Small intestine (tissue), 16 donors: Measurements from ENCODE around the gene SPRYD7. TPM values are rescaled to one million over a fixed set of nuclear protein-coding genes. Genes with fewer than 3 reads are reported as not detected.

Experiments
- DNase-seq, 2 donors: peaks; one replicate each; pipeline versions ENCODE4 v3.0.0 to v3.0.0-alpha.2; 2013
- FAIRE-seq: peaks from 2 replicates; lab custom pipeline; 2012; peaks lifted over from hg19 to GRCh38; lab: Jason Lieb, UNC
- H3K27ac ChIP-seq, 3 donors: one replicate each; pipeline ENCODE4 v1.5.1; 2013; ENCODE audit warnings: low read length in 2 of 3, mild to moderate bottlenecking in 2 of 3, control low read depth in 1 of 3, inconsistent platforms in 1 of 3, low read depth in 1 of 3, moderate library complexity in 1 of 3
- H3K27me3 ChIP-seq, 3 donors: one replicate each; pipeline ENCODE4 v1.6.1; 2013; ENCODE audit warnings: low read length in 3 of 3, inconsistent platforms in 1 of 3; ENCODE audit not compliant: control insufficient read depth in 3 of 3, insufficient read depth in 3 of 3
- H3K36me3 ChIP-seq, 3 donors: one replicate each; pipeline ENCODE4 v1.6.1; 2013; ENCODE audit warnings: low read length in 3 of 3, inconsistent platforms in 1 of 3, low read depth in 1 of 3, mild to moderate bottlenecking in 1 of 3, moderate library complexity in 1 of 3; ENCODE audit not compliant: control insufficient read depth in 3 of 3, insufficient read depth in 2 of 3
- H3K4me1 ChIP-seq, 3 donors: one replicate each; pipeline ENCODE4 v1.6.1; 2013; ENCODE audit warnings: low read length in 2 of 3, inconsistent platforms in 1 of 3, low read depth in 1 of 3, mild to moderate bottlenecking in 1 of 3, moderate library complexity in 1 of 3; ENCODE audit not compliant: control insufficient read depth in 3 of 3, insufficient read depth in 2 of 3
- H3K4me3 ChIP-seq, 3 donors: one replicate each; pipeline ENCODE4 v1.5.1; 2013; ENCODE audit warnings: low read length in 3 of 3, control low read depth in 1 of 3, inconsistent platforms in 1 of 3, low read depth in 1 of 3, mild to moderate bottlenecking in 1 of 3, moderate library complexity in 1 of 3
- H3K9me3 ChIP-seq, 2 donors: one replicate each; pipeline ENCODE4 v1.6.1; 2013; ENCODE audit warnings: low read depth in 1 of 2, low read length in 1 of 2; ENCODE audit not compliant: control insufficient read depth in 2 of 2, insufficient read depth in 1 of 2
- WGBS, 3 donors: extraction: QIAGEN DNeasy Blood & Tissue Kit; methylation state at CpG; one replicate each; pipeline ENCODE4 v1.1.7; 2013; 5-methylcytosine and 5-hydroxymethylcytosine counted together
- long read RNA-seq, 10 donors: transcript quantifications; one replicate each; lab custom pipeline, GENCODE V29; 2026
- polyA plus RNA-seq, 4 donors: library from polyadenylated mRNA; stranded (reverse) in 3 of 4; unstranded in 1 of 4; fragments of 200-250 nt in 3 of 4; fragments of 120-200 nt in 1 of 4; gene quantifications; one replicate each; pipeline versions ENCODE4 v1.2.1 to v1.2.3, GENCODE V29; 2013
- donor health status: healthy with polysubstance abuse.
- donor health status: control.
- donor health status: control.
- donor health status: Bipolar disorder and iron deficiency.
- donor health status: healthy.

Gene SPRYD7, protein sequence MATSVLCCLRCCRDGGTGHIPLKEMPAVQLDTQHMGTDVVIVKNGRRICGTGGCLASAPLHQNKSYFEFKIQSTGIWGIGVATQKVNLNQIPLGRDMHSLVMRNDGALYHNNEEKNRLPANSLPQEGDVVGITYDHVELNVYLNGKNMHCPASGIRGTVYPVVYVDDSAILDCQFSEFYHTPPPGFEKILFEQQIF
- polyA plus RNA-seq, result 10 to 100 TPM in 1 of 4 donors, 1 to 10 TPM in 3; 7.0 to 11.9 (median 7.7) TPM
- long read RNA-seq, donor 1, result 0 reads
- long read RNA-seq, donor 2, transcript SPRYD7-201 (5 exons, 3,053 nt), result major isoform, 7 of 7 reads
- long read RNA-seq, donor 2, partial matches to known transcripts, result 0 of 7 reads
- long read RNA-seq, donor 2, other reads (novel, unspliced or antisense), result 0 of 7 reads
- long read RNA-seq, donor 3, transcript SPRYD7-201 (5 exons, 3,053 nt), result major isoform, 8 of 14 reads
- long read RNA-seq, donor 3, partial matches to known transcripts, result 6 of 14 reads
- long read RNA-seq, donor 3, other reads (novel, unspliced or antisense), result 0 of 14 reads
- long read RNA-seq, donor 4, result 0 reads
- long read RNA-seq, donor 5, partial matches to known transcripts, result 0 of 2 reads
- long read RNA-seq, donor 5, other reads (novel, unspliced or antisense), result 0 of 2 reads
- long read RNA-seq, donor 6, transcript SPRYD7-201 (5 exons, 3,053 nt), result major isoform, 6 of 6 reads
- long read RNA-seq, donor 6, partial matches to known transcripts, result 0 of 6 reads
- long read RNA-seq, donor 6, other reads (novel, unspliced or antisense), result 0 of 6 reads
- long read RNA-seq, donor 7, result 0 reads
- long read RNA-seq, donor 8, partial matches to known transcripts, result 0 of 1 reads
- long read RNA-seq, donor 8, other reads (novel, unspliced or antisense), result 0 of 1 reads
- long read RNA-seq, donor 9, result 0 reads
- long read RNA-seq, donor 10, transcript SPRYD7-201 (5 exons, 3,053 nt), result major isoform, 7 of 7 reads
- long read RNA-seq, donor 10, partial matches to known transcripts, result 0 of 7 reads
- long read RNA-seq, donor 10, other reads (novel, unspliced or antisense), result 0 of 7 reads

DNA sequence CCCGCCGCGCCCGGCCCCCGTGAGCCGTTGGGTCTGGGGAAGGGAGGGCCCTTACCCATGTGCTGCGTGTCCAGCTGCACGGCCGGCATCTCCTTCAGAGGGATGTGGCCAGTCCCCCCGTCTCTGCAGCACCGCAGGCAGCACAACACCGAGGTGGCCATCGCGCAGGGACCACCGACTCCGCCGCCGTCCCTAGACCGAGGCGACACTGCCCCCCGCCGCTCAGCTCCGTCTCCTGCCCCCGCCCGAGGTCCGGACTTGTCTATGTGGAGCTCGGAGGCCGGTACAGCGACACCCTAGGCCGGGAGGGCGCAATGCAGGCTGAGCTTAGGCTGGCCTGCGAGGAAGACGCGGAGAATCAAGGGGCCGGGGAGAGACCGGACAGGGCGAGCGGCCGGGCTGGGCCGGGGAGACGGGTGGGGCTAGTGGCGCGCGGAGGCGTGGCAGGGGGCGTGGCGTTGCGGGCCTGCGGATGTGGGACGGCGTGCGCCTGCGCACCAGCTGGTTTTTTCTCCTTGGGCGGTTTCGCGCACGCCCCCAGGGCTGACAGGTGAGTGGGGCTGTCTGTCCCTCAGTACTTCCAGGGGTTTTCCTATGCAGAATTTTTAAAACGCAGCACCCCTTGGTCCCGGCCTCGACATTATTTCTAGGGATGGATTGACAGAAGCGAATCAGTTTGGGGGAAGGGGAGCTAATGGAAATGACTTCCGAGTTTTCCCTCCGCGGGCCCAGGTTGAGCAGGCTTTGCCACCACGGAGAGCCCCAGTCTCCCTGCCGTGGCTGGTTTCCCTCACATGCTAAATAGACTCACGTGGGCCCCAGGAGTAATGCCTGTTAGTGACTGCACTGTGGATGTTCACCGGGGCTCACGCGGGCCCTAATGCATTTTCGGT lies at the start of gene SPRYD7:
Gene SPRYD7, minus strand, starts transcription at position 266 of the 893 bp plus-strand sequence. Its CDS starts 105 bp downstream, at position 161.
- Histone ChIP-seq H3K4me3 (peak within 1 kb of the TSS; percentile 73 to 86 (median 76)), H3K9me3 (no peaks in the 10 kb centered on the region), H3K36me3 (peaks cover 0 to 2% (median 0%) of the 10 kb centered on the region in 3 donors), H3K27me3 (no peaks in the 10 kb centered on the region), H3K4me1 (peaks cover 0 to 21% (median 2%) of the 10 kb centered on the region in 3 donors), H3K27ac (peak within 1 kb of the TSS; percentile 81 to 94 (median 92))
- 0 to 1% (median 1%) methylated on average over 64 to 71 of the region's 71 CpGs for WGBS, 3 donors
- DNase-seq, result peak; percentile 98 to 100
- FAIRE-seq, result no peak

DNA sequence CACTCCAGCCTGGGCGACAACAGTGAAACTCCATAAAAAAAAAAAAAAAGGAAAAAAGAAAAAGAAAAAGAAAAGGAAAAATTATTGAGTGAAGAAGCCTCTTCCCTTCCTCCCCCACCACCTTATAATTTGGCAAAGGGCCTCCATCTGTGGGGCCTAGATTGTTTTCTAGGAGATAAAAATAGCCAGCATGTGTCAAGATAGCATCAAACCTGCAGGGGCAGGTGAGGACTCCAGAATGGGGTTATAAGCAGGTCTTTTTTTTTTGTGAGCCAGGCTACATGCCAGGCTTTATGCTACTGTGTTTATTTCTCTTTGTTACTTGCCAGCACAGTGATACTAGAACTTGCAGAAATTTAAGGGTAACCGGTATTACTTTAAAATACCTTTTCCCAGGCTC lies 49.0 kb upstream of the SPRYD7 start:
- Histone ChIP-seq H3K9me3 (no peaks in the 10 kb centered on the region), H3K36me3 (no peaks in the 10 kb centered on the region), H3K4me3 (no peak overlapping the region), H3K27me3 (no peaks in the 10 kb centered on the region), H3K4me1 (no peaks in the 10 kb centered on the region), H3K27ac (no peak overlapping the region)
- DNase-seq, result no peak
- no peak for FAIRE-seq
- 75 to 89% (median 79%) methylated on average over 2 of the region's 2 CpGs for WGBS, 3 donors

DNA sequence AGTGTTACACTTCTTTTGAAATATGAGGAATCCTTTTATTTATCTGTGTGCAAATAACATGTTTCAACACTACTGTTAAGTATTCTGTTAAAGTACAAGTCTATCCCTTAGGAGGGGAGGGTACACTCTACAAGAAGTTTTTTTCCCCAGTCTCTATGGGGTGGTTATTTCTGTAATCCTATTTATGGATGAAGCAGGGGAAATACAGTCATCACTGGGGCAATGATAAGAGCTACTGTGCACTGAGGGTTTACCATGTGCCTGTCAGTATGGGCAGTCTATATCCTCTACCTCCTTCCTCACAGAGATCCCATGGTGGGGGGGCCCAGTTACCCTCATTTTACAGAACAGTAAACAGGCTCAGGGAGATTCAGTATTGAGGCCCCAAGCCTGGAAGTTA lies 44.1 kb upstream of the SPRYD7 start:
- Histone ChIP-seq H3K4me3 (no peak overlapping the region), H3K27ac (no peak overlapping the region), H3K9me3 (no peaks in the 10 kb centered on the region), H3K4me1 (no peaks in the 10 kb centered on the region), H3K27me3 (no peaks in the 10 kb centered on the region), H3K36me3 (no peaks in the 10 kb centered on the region)
- FAIRE-seq (no peak), DNase-seq (no peak)

DNA sequence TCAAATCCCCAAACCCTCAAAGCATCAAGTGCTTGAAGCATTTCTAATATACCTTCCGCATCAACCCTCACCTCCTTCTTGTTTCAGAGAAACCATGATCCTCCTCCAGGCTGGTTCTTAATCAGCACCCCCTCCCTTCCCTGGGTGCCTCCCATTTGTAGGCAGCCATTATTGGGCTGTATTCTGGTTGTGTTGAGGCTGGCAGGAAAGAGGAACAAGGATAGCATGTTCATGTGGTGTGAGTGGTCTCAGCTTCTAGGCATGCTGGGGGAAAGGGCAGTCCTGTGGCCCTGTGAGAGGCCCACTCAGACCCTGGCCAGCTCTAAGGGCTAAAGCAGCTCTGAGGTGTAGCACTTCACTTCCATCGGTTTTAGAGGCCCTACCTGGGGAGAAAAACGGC lies 41.9 kb upstream of the SPRYD7 start:
- DNase-seq (no peak), FAIRE-seq (no peak)
- Histone ChIP-seq H3K36me3 (peaks cover 0 to 1% (median 0%) of the 10 kb centered on the region in 3 donors), H3K27ac (no peak overlapping the region), H3K27me3 (no peaks in the 10 kb centered on the region), H3K9me3 (no peaks in the 10 kb centered on the region), H3K4me3 (no peak overlapping the region), H3K4me1 (no peaks in the 10 kb centered on the region)
- WGBS, 3 donors, result 59 to 84% (median 79%) methylated on average over 3 of the region's 3 CpGs

DNA sequence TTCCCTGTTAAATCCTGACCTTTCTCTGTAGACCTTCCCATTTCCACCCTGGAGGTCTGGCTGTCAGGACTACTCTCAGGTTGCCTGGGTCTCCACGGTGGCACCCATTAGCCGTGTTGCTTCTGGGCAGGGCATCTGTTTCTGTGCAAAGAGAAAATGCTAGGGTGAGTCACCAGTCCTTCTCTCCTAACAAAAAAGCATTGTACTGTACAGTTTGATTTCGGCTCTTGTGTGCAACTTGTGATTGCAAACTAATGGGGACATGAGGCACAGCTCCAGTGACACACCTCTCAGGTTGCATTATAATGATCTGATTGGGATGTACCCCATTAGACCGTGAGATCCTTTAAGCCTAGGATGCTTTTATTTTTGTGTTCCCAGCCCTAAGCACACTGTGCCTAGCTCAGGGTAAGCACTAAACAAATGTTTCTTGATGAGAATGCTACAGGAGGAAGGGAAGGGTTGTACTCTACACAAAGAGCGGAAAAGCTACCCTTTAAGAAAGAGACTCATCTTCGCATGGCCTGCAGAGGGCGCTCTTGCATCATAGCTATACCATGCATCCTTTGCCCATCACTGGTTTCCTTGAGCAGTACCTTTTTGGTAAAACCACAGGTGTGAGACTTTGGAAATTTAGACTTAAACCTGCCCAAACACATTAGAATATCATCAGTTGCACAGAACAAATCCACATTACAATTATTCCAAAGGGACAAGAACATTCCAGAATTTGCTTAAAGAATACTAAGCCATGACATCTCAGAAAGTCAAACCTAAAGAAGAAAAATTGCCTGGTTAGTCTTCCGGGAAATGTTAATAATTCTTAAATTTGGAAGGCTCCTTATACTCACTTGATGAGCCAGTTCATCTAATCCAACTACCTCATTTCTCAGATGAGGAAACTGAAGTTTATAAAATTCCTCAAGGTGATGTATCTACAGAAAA lies 40.4 kb upstream of the SPRYD7 start:
- DNase-seq, result peak; percentile 80 to 84
- no peaks in the 10 kb centered on the region for H3K4me1 ChIP-seq
- no peak overlapping the region for H3K27ac ChIP-seq
- WGBS, 3 donors, result 39 to 52% (median 39%) methylated on average over 8 of the region's 8 CpGs
- H3K27me3 ChIP-seq, result no peaks in the 10 kb centered on the region
- H3K4me3 ChIP-seq, result no peak overlapping the region
- no peak for FAIRE-seq
- peaks cover 0 to 1% (median 0%) of the 10 kb centered on the region in 3 donors for H3K36me3 ChIP-seq
- no peaks in the 10 kb centered on the region for H3K9me3 ChIP-seq

DNA sequence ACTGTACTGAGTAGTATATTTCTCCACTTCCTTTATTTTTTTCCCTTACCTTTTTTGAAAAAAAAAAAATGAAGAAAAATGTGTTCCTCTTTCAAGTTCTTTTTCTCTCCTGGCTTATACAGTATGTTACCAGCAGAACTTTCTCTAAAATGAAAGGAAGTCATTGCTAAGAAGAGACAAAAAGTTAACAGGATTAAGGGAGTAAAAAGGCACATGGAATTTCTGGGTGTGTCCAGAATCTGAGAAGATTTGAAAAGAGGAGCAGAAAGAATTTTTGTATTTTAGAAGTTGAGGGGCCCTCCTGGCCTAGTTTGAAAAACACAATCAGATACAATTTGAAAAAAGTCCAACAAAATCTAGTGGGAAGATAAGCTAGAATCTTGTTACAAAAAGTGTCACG lies 39.7 kb upstream of the SPRYD7 start:
- Histone ChIP-seq H3K4me1 (no peaks in the 10 kb centered on the region), H3K36me3 (peaks cover 0 to 1% (median 0%) of the 10 kb centered on the region in 3 donors), H3K27ac (no peak overlapping the region), H3K9me3 (no peaks in the 10 kb centered on the region), H3K27me3 (no peaks in the 10 kb centered on the region), H3K4me3 (no peak overlapping the region)
- 90 to 100% (median 94%) methylated on average over 1 of the region's 1 CpG for WGBS, 3 donors
- FAIRE-seq, result no peak
- no peak for DNase-seq

DNA sequence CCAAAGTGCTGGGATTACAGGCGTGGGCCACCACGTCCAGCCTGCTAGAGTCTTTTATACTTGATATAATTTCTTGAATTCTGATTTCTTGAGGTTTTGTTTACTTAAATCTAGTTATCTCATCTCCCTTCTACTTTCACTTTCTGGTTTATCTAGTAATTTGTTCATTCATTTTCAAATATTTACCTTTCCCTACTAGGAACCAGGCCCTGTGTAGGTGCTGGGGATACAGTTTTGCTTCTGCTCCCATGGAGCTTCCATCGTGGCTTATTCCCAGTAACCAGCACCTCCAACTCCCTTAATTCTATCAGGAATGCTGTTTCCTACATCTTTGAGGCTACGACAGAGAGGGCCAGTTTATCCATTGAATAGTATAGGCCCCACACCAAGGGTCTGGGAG lies 36.6 kb upstream of the SPRYD7 start:
- peaks cover 0 to 2% (median 1%) of the 10 kb centered on the region in 3 donors for H3K36me3 ChIP-seq
- WGBS, 3 donors, result 26 to 72% (median 43%) methylated on average over 4 of the region's 4 CpGs
- FAIRE-seq (no peak), DNase-seq (peak in 1 of 2 donors; percentile 21)
- no peaks in the 10 kb centered on the region for H3K9me3 ChIP-seq
- no peaks in the 10 kb centered on the region for H3K27me3 ChIP-seq
- no peaks in the 10 kb centered on the region for H3K4me1 ChIP-seq
- no peak overlapping the region for H3K4me3 ChIP-seq
- H3K27ac ChIP-seq, result no peak overlapping the region
